Activated CD4-positive, alpha-beta T cell treated with anti-CD3 and anti-CD28 coated beads, Interleukin-2, amount 10 ng/mL, durations not matched to agents 7 days and 5 days (primary cell): Measurements from ENCODE around the gene SULT6B1. TPM values are rescaled to one million over a fixed set of nuclear protein-coding genes. Genes with fewer than 3 reads are reported as not detected.
"Not testable (repeated sequence)": the region's sequence is repeated elsewhere in the genome, so short reads cannot be mapped to it uniquely, and the experiment has no call there.

Experiments
- CTCF ChIA-PET: fragments of 350-600 bp; sonication (Branson Sonifier 250); formaldehyde crosslinking; loops from one replicate; lab custom pipeline; 2021; ENCODE audit warnings: antibody characterized with exemption; lab: Charles Lee
- POLR2A ChIA-PET: fragments of 350-600 bp; sonication (Branson Sonifier 250); formaldehyde crosslinking; loops from one replicate; lab custom pipeline; 2021; ENCODE audit warnings: antibody characterized with exemption; lab: Charles Lee
- DNase-seq: peaks from one replicate; pipeline ENCODE4 v3.0.0-alpha.2; 2020
- H3K27ac Mint-ChIP-seq: one replicate; pipeline ENCODE4 v1.8.0; 2021; ENCODE audit warnings: mild to moderate bottlenecking, moderate library complexity, mixed read lengths
- H3K27me3 Mint-ChIP-seq: one replicate; pipeline ENCODE4 v1.8.0; 2021; ENCODE audit warnings: mixed read lengths
- H3K36me3 Mint-ChIP-seq: one replicate; pipeline ENCODE4 v1.8.0; 2021; ENCODE audit warnings: low read depth, mixed read lengths
- H3K4me1 Mint-ChIP-seq: one replicate; pipeline ENCODE4 v1.8.0; 2021; ENCODE audit warnings: mixed read lengths
- H3K4me3 Mint-ChIP-seq: one replicate; pipeline ENCODE4 v1.8.0; 2021; ENCODE audit warnings: mild to moderate bottlenecking, moderate library complexity, mixed read lengths
- H3K9me3 Mint-ChIP-seq: one replicate; pipeline ENCODE4 v1.8.0; 2021; ENCODE audit warnings: mixed read lengths
- total RNA-seq, 2 experiments: library from RNA; stranded (reverse); gene quantifications; one replicate each; pipeline ENCODE4 v1.2.3, GENCODE V29; 2021

The SULT6B1 gene, protein sequence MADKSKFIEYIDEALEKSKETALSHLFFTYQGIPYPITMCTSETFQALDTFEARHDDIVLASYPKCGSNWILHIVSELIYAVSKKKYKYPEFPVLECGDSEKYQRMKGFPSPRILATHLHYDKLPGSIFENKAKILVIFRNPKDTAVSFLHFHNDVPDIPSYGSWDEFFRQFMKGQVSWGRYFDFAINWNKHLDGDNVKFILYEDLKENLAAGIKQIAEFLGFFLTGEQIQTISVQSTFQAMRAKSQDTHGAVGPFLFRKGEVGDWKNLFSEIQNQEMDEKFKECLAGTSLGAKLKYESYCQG
- not detected for total RNA-seq

DNA sequence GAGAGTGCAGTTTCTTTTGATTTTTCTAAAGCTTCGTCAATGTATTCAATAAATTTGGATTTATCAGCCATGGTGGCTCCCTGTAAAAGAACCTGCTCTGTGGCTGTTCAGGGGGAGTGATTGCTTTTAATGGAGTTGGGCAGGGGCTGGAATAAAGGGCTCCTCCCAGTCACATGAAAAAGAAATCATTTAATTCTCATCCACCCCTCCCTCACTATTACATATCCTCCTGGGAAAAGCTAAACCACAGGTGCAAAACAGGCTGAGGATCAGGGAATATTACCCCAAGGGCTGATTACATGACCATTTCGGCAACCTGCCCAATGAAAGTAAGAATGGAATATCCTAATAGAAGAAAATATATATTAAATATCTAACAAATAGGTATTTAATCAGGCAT, at the start of gene SULT6B1:
SULT6B1 (minus strand) TSS at position 101 of the 400 bp plus-strand sequence; CDS start at position 71, 30 bp downstream.
- CTCF ChIA-PET = no interaction called here
- H3K27ac Mint-ChIP-seq = no peak within 1 kb of the TSS

DNA sequence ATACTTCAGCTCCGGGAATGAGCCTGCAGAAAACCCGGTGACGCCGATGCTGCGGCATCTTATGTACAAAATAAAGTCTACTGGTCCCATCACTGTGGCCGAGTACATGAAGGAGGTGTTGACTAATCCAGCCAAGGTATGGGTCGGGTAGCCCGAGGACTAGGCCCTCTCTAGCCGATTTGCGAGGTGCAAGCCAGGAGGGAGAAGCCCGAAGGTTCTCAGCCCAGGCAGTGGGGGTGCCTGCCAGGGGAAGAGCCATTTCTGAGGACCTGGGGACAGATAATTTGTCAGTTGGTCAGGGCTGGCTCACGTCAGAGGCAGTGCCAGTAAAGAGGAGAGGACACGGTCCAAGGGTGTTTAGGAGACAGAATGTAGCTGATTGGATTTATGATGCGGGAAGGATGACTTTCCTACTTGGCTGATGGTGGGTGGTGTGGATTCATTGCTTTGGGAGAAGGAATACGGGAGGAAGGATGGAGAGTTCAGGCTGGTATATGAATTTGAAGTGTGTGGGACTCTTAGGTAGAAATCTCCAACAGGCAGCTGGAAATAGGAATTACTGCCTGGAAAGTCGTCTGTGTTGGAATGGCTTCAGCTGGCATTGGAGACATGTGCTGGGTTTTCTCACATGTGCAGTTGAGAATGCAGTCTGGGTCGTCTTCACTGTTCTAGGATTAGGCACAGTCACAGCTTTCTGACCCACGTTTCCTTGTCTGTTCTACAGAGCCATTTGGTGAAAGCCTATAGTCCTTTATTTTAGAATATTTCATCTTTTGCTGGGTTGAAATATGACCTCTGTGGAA, 43.9 kb upstream of the SULT6B1 start:
- Mint-ChIP-seq H3K27ac (no peak overlapping the region), H3K4me3 (no peak overlapping the region), H3K4me1 (peaks cover 24% of the 10 kb centered on the region), H3K27me3 (no peaks in the 10 kb centered on the region), H3K9me3 (peaks cover 3% of the 10 kb centered on the region), H3K36me3 (peaks cover 27% of the 10 kb centered on the region)
- ChIA-PET POLR2A (no interaction called here), CTCF (interaction anchor here (0.9 to 1.4 kb wide), 4 partner anchors 15 to 120 kb away, joined by 3 to 6 read pairs (median 4); partner anchors contain the start of gene EIF2AK2)
- no peak for DNase-seq

More for the DNA sequence above, at the start of gene SULT6B1:
- DNase-seq = no peak
- POLR2A ChIA-PET = no interaction called here
- H3K27me3 Mint-ChIP-seq = peaks cover 13% of the 10 kb centered on the region
- H3K36me3 Mint-ChIP-seq = no peaks in the 10 kb centered on the region
- H3K4me3 Mint-ChIP-seq = no peak within 1 kb of the TSS
- peaks cover 4% of the 10 kb centered on the region for H3K4me1 Mint-ChIP-seq
- no peaks in the 10 kb centered on the region for H3K9me3 Mint-ChIP-seq

DNA sequence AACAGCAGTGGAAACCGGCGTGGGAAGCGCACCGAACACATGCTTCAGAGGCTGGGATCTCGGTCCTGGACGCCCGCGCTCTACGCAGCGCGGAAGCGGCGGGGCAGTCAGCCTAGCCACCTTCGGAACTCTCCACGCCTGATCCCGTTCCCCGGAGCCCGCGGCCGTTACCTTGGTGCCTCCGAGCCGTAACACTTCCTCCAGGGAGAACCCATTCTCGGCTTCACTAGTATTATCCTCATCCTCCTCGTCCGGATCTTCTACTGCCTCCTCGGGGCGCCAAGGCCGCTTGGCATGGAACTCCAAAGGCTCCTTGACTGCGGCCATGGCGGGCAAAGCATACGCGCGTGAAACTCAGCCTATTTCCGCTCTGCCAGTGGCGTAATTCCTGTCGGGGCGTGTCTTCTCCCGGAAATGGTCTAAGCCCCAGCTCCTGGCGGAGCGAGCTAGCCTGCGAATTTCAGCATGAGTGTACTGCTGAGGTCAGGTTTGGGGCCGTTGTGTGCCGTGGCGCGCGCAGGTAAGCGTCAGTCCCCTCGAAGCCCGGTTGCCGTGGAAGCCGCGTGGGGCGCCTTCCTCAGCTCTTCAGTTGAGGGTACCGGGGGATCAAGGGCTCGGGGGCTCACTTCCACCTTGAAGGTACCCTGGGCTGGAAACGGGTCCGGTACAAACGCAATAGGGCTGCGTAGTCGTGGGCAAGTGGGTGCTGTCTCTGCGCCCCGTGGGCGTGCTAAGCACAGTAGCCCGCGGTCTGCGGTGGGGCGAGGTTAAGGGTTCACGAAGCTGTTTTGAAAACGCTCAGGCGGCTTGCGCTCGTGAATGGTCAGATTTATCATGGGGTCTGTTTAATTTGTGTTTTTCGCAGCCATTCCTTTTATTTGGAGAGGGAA, 43.0 kb upstream of the SULT6B1 start, which contains the start of the genes CEBPZ and NDUFAF7:
CEBPZ (minus strand) TSS at position 356 of the 890 bp plus-strand sequence; CDS start at position 327, 29 bp downstream.
NDUFAF7 (plus strand) TSS at position 418 of the 890 bp plus-strand sequence; CDS start at position 466, 48 bp downstream.
- CTCF ChIA-PET = interaction anchor here (0.9 to 1.4 kb wide), 4 partner anchors 14 to 120 kb away, joined by 3 to 6 read pairs (median 4); partner anchors contain the start of gene EIF2AK2
- peak; percentile 91 for DNase-seq
- H3K9me3 Mint-ChIP-seq = peaks cover 3% of the 10 kb centered on the region
- H3K4me1 Mint-ChIP-seq = peaks cover 29% of the 10 kb centered on the region
- POLR2A ChIA-PET = no interaction called here
- no peaks in the 10 kb centered on the region for H3K27me3 Mint-ChIP-seq
- no peak within 1 kb of the TSS for H3K27ac Mint-ChIP-seq
- H3K36me3 Mint-ChIP-seq = peaks cover 28% of the 10 kb centered on the region
- H3K4me3 Mint-ChIP-seq = no peak within 1 kb of the TSS

DNA sequence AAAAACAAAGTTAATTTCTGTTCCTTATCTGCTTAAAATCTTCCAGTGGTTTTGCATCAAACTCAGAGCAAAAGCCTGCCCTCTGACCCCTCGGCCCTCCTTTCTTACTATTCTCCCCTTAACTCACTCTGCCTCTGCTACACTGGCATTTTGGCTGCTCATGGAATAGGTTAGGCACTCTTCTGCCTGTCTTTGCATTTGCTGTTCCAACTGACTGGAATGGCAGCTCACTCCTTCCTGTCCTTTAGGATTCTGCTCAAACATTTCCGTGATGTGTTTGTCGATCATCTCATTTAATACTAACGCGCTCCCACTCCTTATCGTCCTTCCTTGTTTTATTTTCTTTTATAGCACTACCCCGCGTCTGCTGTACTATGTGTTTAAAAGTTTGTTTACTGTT, 42.1 kb upstream of the SULT6B1 start:
- no peak for DNase-seq
- ChIA-PET POLR2A (no interaction called here), CTCF (interaction anchor here (1.4 kb wide), 1 partner anchor 29 kb away, joined by 3 read pairs; no protein-coding TSS in a partner anchor)
- peaks cover 28% of the 10 kb centered on the region for H3K36me3 Mint-ChIP-seq
- H3K27ac Mint-ChIP-seq = no peak overlapping the region
- no peaks in the 10 kb centered on the region for H3K27me3 Mint-ChIP-seq
- peaks cover 33% of the 10 kb centered on the region for H3K4me1 Mint-ChIP-seq
- H3K4me3 Mint-ChIP-seq = no peak overlapping the region
- no peaks in the 10 kb centered on the region for H3K9me3 Mint-ChIP-seq

DNA sequence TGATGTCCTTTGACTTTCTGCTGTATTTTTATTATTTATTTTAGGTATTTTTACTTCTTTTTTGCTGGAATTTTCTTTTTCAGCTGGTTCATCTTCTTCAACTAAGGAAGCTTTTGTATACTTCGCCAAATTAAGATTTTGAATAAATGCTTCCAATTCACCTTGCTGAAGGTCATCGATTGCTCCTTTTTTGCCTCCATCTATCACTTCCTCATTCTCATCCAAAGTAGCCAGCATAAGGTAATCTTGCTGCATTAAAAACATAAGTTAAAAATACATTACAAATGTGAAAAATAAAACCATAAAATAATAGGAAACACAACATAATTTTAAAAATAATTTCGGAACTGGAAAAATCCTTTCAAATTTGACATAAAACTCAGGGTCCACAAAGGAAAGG, 40.3 kb upstream of the SULT6B1 start:
- ChIA-PET POLR2A (no interaction called here), CTCF (no interaction called here)
- no peak overlapping the region for H3K4me3 Mint-ChIP-seq
- no peak for DNase-seq
- no peaks in the 10 kb centered on the region for H3K9me3 Mint-ChIP-seq
- H3K27ac Mint-ChIP-seq = no peak overlapping the region
- peaks cover 27% of the 10 kb centered on the region for H3K36me3 Mint-ChIP-seq
- H3K27me3 Mint-ChIP-seq = no peaks in the 10 kb centered on the region
- peaks cover 35% of the 10 kb centered on the region for H3K4me1 Mint-ChIP-seq

DNA sequence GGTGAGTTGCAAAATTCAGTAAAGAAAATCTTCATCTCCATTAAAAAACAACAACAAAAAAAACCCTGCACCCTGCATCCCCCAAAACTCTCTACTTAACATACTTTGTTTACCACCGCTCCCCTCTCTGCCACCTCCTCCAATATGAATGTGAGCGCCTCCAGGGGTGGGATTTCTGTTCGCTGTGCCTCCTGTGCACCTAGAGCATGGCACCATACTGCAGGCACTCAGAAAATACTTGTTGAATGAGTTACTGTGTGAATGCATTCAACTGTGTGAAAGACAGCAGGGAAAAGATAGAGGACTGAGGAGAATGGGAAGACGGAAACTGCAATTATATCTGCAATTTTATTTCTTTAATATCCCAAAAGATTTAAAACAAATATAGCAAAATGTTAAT, 38.4 kb upstream of the SULT6B1 start:
- Mint-ChIP-seq H3K4me1 (peaks cover 52% of the 10 kb centered on the region), H3K27me3 (no peaks in the 10 kb centered on the region), H3K4me3 (no peak overlapping the region), H3K36me3 (peaks cover 40% of the 10 kb centered on the region), H3K27ac (no peak overlapping the region), H3K9me3 (no peaks in the 10 kb centered on the region)
- ChIA-PET CTCF (no interaction called here), POLR2A (no interaction called here)
- DNase-seq = no peak

DNA sequence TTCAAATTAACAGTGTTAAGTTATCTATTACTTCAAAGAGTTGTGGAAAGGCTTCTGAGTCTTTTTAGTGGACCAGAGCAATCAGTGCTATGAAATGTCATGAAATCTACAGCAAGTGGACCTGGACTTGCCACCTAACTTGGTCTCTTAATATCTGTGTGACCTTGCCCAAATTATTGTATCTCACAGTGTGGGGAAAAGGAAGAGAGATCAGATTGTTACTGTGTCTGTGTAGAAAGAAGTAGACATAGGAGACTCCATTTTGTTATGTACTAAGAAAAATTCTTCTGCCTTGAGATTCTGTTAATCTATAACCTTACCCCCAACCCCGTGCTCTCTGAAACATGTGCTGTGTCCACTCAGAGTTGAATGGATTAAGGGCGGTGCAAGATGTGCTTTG, 36.7 kb upstream of the SULT6B1 start:
- peaks cover 59% of the 10 kb centered on the region for H3K4me1 Mint-ChIP-seq
- POLR2A ChIA-PET, H3K27ac Mint-ChIP-seq, H3K4me3 Mint-ChIP-seq, H3K9me3 Mint-ChIP-seq, CTCF ChIA-PET, H3K27me3 Mint-ChIP-seq, DNase-seq: not testable (repeated sequence)
- H3K36me3 Mint-ChIP-seq = peaks cover 57% of the 10 kb centered on the region

DNA sequence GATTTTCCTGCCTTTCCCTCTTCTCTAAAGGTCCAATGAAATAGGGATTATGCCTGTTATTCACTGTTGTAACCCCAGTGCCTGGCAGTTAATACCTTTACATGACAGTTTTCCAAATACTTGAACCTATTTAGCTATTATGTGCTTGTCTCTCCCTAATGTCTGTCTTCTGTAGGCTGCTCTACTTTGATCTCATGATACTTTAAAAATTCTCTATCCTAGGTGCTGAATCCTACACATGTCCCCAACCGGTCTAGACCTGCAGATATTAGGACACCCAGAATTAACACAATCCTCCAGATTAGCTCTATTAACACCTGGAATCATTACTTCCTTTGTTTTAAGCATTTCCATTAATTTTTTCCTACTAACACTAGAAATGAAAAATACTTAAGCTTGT, 35.6 kb upstream of the SULT6B1 start:
- no peak overlapping the region for H3K4me3 Mint-ChIP-seq
- H3K36me3 Mint-ChIP-seq = peaks cover 61% of the 10 kb centered on the region
- H3K9me3 Mint-ChIP-seq = no peaks in the 10 kb centered on the region
- H3K27ac Mint-ChIP-seq = no peak overlapping the region
- no peaks in the 10 kb centered on the region for H3K27me3 Mint-ChIP-seq
- peaks cover 50% of the 10 kb centered on the region for H3K4me1 Mint-ChIP-seq
- DNase-seq = no peak
- ChIA-PET CTCF (no interaction called here), POLR2A (no interaction called here)

DNA sequence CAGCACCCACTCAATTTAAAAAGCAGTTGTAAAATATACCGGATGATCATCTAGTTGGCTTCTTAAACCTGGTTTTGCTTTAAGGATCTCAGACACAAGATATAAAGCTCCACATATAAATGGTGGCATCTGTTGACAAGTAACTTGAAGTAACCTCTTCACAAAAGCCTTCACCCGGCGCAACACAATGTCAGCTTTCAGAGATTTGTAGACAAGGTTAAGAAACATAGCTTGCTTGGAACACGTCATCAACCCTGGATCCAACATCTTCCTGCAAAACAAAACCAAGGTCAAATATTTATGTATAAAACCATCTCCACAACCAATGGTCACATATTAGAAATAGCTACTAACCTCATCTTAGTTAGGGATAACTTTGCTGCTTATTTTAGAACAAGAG, 34.7 kb upstream of the SULT6B1 start:
- CTCF ChIA-PET = interaction anchor here (0.6 to 1.1 kb wide), 4 partner anchors 11 to 68 kb away, joined by 3 to 4 read pairs (median 3); no protein-coding TSS in a partner anchor
- POLR2A ChIA-PET = no interaction called here
- Mint-ChIP-seq H3K27ac (peak overlapping the region; percentile 63), H3K9me3 (no peaks in the 10 kb centered on the region), H3K4me3 (no peak overlapping the region), H3K4me1 (peaks cover 50% of the 10 kb centered on the region), H3K27me3 (no peaks in the 10 kb centered on the region), H3K36me3 (peaks cover 66% of the 10 kb centered on the region)
- no peak for DNase-seq

DNA sequence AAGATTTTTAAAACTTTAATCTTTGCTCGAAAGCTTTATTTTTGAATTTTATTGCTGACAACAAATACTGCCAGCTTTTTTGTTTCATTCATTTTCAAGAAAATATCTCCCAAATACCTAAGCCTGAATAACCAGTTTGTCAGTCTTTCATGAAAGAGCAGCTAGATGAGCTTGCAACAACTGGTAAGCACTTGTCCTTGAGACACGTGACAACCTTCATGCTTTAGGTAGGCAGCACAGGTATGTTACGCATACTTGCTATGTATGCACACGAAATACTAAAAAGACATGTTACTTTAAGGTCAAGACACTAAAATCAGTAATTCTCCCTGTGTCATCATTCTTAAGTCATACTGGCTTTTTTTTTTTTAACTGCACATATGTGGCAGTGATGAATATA, 30.6 kb upstream of the SULT6B1 start:
- ChIA-PET POLR2A (interaction anchor here (0.7 kb wide), 1 partner anchor 23 kb away, joined by 4 read pairs; no protein-coding TSS in a partner anchor), CTCF (no interaction called here)
- Mint-ChIP-seq H3K9me3 (no peaks in the 10 kb centered on the region), H3K36me3 (peaks cover 68% of the 10 kb centered on the region), H3K4me1 (peaks cover 31% of the 10 kb centered on the region), H3K27ac (no peak overlapping the region), H3K27me3 (no peaks in the 10 kb centered on the region), H3K4me3 (no peak overlapping the region)
- no peak for DNase-seq

DNA sequence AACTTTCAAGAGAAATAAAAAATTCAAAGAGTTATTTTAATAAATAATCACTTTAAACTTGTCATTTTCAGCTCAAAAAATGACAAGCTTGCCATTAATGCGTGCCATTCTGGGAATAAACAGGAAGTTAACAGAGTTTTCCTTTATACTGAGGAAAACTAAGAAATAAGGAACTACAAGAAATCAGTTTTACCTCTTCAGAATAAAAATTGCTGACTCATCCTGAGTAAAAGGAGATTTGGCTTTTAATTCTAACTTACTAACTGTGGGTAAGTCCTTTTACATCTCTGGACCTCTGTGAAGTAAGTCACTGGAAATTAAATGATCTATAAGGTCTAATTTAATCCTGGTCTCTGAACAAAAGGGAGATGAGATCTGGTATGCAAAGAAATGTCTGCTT, 26.8 kb upstream of the SULT6B1 start:
- POLR2A ChIA-PET = no interaction called here
- H3K9me3 Mint-ChIP-seq = no peaks in the 10 kb centered on the region
- H3K36me3 Mint-ChIP-seq = peaks cover 66% of the 10 kb centered on the region
- H3K27ac Mint-ChIP-seq = peak overlapping the region; percentile 41
- no peak for DNase-seq
- no peak overlapping the region for H3K4me3 Mint-ChIP-seq
- peaks cover 4% of the 10 kb centered on the region for H3K4me1 Mint-ChIP-seq
- CTCF ChIA-PET = interaction anchor here (1.1 kb wide), 1 partner anchor 130 kb away, joined by 3 read pairs; no protein-coding TSS in a partner anchor
- H3K27me3 Mint-ChIP-seq = no peaks in the 10 kb centered on the region

DNA sequence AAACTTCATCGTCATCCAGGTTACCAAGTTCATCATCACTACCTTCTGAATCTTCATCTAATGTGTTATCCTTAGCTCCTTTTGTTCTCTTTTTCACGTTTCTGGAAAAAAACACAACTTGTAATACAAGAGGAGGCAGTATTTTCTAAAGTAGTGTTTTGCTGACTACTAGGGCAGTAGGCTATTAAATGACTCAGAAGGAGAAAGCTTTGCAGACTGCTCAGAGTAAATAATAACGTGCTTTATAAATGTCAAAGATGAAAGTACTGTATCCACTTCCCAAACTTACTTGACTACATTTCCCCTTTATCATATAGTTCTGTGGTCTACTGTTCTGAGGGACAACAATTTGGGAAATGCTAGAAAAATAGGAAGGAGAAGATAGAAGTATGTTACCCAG, 23.5 kb upstream of the SULT6B1 start:
- Mint-ChIP-seq H3K27me3 (no peaks in the 10 kb centered on the region), H3K36me3 (peaks cover 80% of the 10 kb centered on the region), H3K27ac (no peak overlapping the region), H3K4me3 (no peak overlapping the region), H3K4me1 (peaks cover 14% of the 10 kb centered on the region), H3K9me3 (peaks cover 26% of the 10 kb centered on the region)
- POLR2A ChIA-PET = no interaction called here
- DNase-seq = no peak
- CTCF ChIA-PET = interaction anchor here (1.0 kb wide), 1 partner anchor 11 kb away, joined by 3 read pairs; no protein-coding TSS in a partner anchor
